D721Med (cell line): ENCODE results near the gene ASIC3.
A peak's percentile ranks its signal among the peaks of the same experiment; 100 is the strongest.

Experiments
- DNase-seq: peaks from one replicate; pipeline ENCODE4 v3.0.0; 2011; ENCODE audit warnings: low spot score; ENCODE audit not compliant: insufficient read length
- FAIRE-seq: peaks from 2 replicates; lab custom pipeline; 2011; peaks lifted over from hg19 to GRCh38; lab: Jason Lieb, UNC
- TF ChIP-seq, protein P1 (sequence below): IDR thresholded peaks from 2 replicates; pipeline ENCODE4 v1.5.1; 2012; ENCODE audit warnings: mild to moderate bottlenecking, control low read depth; ENCODE audit not compliant: insufficient read depth; ENCODE audit errors: missing control alignments

The ASIC3 gene

DNA sequence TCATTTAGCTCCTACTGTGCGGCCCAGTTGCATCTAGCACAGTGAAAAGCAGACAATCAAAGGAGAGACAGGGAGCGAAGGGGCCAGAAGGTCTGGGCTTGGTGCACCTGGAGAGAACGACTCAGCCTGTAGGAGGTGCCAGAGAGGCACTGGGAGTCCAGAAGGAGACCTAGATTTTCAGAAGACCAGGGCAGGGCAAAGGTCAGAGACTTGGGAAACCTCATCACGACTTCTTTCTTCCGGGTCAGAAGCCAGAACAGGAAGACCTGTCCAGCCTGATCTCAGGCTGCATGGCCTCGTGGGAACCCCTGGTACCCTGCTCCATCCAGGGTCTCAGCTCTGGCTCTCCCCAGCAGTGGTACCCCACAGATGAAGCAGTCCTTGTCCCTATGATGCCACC is 43.1 kb downstream of the ASIC3 start:
- no peak for DNase-seq
- TF ChIP-seq, protein P1, sequence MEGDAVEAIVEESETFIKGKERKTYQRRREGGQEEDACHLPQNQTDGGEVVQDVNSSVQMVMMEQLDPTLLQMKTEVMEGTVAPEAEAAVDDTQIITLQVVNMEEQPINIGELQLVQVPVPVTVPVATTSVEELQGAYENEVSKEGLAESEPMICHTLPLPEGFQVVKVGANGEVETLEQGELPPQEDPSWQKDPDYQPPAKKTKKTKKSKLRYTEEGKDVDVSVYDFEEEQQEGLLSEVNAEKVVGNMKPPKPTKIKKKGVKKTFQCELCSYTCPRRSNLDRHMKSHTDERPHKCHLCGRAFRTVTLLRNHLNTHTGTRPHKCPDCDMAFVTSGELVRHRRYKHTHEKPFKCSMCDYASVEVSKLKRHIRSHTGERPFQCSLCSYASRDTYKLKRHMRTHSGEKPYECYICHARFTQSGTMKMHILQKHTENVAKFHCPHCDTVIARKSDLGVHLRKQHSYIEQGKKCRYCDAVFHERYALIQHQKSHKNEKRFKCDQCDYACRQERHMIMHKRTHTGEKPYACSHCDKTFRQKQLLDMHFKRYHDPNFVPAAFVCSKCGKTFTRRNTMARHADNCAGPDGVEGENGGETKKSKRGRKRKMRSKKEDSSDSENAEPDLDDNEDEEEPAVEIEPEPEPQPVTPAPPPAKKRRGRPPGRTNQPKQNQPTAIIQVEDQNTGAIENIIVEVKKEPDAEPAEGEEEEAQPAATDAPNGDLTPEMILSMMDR: peak; percentile 41
- FAIRE-seq: no peak

- TF ChIP-seq, protein P1: no peak
- DNase-seq (no peak), FAIRE-seq (no peak)
Observed at GRCh38 chr7:151091988-151092387, 43.7 kb downstream of the ASIC3 start.

DNA sequence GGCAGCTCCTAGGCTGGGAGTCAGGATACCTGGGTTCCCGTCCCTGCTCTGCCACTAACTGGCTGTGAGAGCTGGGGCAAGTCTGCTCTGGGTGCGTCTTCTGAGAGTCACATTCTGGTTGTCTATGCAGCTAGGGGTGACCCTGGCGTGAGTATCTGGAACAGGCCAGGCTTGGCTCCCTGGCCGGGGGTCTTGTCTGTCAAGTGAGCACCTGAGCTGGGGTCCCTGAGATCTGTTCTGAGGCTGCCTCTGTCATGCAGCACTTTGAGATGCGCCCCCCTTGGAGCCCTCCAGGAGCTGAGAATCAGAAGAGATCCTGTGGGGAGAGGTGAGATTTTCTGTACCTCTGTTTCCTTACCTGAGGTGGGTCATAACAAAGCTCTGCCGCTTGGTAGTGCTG is 45.4 kb downstream of the ASIC3 start:
- DNase-seq: no peak
- FAIRE-seq: no peak

GRCh38 chr7:151094675-151095074 is 46.3 kb downstream of the ASIC3 start:
- FAIRE-seq: no peak
- TF ChIP-seq, protein P1: no peak

More for the DNA sequence above, 45.4 kb downstream of the ASIC3 start:
- TF ChIP-seq, protein P1: no peak

GRCh38 chr7:151095123-151095797 is 46.9 kb downstream of the ASIC3 start:
- no peak for FAIRE-seq
- no peak for DNase-seq
- TF ChIP-seq, protein P1: no peak

More at GRCh38 chr7:151094675-151095074, 46.3 kb downstream of the ASIC3 start:
- DNase-seq: no peak

DNA sequence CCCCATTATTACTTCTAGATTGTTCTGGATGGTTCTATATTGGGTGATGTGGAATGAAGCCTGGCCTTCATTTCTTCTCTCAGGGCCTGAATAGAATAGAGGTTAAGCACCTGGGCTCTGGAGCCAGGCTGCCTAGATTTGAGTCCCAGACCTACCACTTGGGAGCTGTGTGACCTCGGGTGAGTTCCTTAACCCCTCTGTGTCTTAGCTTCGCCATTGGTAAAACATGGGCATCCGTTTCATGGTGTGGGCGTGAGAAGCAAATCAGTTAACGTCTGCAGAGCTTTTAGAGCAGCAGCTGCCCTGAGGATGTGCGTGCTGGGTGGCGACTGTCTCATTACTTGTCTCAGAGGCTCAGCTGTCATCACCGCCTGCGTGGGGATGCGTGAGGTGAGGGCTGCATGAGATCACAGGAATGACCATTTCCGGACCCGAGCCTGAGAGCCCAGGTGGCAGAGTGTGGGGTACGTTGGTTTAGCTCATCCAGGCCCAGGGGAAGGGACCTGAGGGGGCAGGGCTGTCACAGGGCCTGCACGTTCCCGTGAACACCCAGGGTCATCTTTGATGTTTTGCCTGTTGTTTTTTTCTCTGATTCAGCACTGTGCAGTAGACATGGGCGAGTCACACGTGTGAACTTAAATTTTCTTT is 47.6 kb downstream of the ASIC3 start:
- TF ChIP-seq, protein P1: no peak
- DNase-seq (no peak), FAIRE-seq (no peak)

DNA sequence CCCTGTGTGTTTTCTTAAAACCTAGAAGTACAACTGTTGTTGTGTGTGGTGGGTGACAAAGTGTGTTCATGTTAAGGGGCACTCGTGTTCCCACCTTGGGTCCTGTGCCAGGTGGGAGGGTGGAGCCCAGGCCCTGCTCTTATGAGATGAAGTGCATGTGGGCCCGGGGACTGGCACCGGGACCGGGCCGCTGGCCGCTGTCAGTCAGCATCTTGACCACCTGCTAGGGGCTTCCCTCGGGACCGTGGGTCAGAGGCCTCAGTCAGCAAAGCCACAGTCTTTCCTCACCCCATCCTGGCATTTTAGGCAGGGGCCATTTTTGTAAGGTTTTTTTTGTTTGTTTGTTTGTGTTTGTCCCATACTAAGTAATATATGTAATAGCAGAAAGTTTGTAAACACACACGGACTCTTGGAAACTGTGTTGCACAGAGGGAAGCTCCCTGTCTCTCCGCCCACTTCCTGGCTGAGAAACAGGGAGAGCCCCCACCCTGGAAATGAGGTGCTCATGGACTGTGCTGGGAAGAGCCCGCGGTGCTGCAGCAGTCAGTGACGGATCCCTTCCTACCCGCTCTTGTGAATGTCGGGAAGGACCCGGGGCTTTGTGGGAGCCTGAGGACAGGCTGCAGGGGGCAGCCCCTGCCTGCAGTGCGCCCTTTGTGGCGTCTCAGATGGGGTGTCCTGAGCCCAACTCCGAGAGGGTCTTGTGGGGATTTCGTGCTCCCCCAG is 51.3 kb downstream of the ASIC3 start:
- TF ChIP-seq, protein P1: no peak
- FAIRE-seq (no peak), DNase-seq (no peak)
